ENCODE measurements around the gene SPATC1L.
"Not testable (repeated sequence)": the region's sequence is repeated elsewhere in the genome, so short reads cannot be mapped to it uniquely, and the experiment has no call there.

SPATC1L gene

DNA sequence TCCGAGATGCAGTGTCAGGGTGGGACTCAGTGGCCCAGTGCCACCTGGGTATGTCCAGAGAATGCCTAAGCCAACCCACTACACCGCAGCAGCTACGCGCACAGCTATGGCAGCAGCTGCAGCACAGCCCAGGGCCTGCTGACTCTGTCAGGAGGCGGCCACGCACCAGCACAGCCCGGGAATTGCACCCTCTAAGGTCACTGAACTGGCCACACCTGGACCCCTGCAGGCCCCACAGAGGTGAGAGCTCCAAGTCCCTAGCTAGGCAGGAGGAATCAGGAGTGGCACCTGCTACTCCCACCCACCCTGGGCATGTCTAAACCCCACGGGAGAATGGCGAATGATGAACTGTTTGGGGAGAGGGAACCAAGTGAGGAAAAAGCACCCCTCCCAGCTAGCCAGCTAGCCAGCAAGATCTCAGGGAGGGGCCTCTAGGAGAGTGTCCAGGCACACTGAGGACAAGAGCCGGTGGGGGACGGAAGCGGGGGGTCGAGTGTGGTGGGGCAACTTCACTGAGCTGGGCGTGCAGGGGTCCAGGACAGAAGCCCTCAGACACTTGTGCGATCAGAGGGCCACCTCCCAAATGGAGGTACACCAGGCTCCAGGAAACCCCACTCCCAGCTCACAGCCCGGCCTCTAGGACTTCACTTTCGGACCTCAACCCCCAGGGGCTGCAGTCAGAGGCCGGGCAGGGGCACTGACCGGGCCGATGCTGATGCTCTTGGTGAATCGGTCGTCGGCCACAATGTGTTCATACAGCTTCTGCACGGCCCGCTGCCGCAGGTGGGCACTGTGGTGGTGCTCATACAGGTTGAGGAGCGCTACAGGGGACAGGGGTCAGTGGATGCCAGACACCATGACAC, 30.4 kb upstream of the SPATC1L start:
- no peak for DNase-seq

DNA sequence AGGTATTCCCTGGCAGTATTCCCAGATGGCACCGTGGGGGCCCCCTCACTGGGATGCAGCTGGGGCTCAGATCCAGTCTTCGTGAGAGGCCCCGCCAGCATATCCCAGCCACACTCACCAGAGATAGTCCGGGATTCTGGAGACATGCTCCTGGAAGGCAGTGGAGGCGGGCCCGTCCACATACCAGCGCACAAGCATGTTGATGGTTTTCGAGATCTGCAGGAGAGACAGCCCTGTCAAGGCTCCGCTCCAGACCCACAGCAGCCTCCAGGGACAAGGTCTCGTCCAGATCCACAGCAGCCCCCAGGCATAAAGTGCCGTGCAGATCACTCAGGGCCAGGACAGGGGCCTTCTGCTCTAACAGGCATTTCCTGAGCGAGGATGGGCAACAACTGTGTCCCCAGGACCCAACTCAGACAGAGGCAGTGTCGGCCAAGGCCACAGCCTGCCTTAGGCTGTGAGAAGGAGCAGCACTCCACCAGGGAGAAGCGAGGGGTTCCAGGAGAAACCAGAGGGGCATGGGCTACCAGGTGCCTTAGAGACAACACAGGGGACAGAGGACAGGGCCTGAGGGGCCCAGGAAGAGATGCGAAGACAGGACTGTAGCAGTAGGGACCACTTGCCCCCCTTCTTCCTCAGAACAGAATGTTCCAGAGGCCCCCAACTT, 29.5 kb upstream of the SPATC1L start:
- DNase-seq = no peak

DNA sequence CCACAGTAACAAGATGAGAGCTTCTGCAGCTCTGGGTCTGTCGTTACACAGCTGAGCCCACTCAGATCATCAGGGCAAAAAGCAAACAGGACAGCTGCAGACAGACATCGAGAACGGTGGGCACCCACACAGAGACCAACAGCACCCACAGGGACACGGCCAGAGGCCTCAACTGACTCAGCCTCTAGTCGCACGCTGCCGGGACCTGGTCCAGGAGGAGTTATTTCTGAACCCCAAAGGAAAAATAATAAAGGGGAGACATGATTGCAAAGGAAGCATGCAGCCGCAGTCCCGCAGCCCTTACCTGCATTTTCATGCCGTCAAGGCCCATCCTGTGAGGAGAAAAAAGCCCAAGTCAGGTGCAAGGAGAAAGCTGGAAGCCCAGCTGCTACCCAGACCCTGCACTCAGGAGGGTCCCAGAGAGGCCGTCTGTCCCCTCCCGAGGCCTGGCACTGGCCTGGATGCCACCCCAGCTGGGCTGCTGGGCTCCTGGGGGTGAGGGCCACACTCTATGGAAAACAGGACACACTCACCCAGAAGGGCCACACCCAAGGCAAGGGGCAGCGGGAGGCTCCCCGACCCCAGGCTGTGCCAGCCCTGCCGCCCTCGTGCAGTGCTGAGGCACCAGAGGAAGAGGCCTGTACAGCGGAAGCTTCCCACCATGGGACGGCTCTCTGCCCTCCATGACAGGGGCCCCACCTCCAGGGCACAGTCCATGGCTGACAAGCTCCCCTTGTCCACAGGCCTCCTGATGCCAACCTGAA, 28.6 kb upstream of the SPATC1L start:
- DNase-seq = no peak

DNA sequence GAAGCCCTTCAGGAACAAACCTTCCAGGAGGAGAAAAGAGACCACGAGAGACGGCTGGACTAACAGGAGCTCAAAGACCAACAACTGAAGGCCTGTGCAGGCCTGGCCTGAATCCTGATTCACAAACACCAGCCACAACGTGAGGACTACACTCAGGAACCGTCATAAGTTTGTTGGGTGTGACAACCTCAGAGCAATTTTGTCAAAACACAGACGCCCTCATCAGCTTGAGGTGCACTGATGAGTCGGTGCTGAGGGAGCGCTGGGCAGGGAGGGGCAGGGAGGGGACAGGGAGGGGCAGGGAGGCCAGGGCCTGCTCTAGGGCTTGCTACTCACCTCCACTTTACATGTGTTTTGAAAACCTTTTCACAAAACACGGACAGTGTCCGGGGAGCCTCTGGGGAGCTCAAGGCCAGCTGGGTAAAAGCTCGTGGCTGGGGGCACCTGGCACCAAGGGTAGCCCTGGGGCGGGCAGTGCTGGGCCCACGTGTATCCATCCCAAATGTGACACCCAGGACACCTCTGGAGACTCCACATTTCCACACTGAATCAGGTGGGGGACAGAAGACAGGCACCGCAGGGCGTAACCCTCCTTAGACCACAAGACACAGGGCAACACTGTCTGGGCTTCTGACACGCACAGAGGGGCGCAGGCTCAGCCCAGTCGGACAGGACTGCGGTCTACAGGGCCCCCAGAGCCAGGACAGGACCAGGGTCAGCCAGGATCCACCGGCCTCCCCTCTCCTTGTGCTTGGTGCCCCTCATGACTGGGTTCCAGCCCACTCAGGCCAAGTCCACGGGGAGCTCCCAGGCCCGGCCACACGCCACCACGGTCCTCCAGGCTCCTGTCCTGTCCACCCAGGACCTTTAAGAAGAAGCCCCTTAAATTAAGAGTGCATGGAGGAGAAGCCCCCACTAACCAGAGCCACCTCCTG, 27.8 kb upstream of the SPATC1L start:
- DNase-seq = no peak

- DNase-seq = no peak
Measured at GRCh38 chr21:46211376-46211775, 27.1 kb upstream of the SPATC1L start.

- no peak for DNase-seq
Measured at GRCh38 chr21:46210378-46211136, 26.3 kb upstream of the SPATC1L start.

DNA sequence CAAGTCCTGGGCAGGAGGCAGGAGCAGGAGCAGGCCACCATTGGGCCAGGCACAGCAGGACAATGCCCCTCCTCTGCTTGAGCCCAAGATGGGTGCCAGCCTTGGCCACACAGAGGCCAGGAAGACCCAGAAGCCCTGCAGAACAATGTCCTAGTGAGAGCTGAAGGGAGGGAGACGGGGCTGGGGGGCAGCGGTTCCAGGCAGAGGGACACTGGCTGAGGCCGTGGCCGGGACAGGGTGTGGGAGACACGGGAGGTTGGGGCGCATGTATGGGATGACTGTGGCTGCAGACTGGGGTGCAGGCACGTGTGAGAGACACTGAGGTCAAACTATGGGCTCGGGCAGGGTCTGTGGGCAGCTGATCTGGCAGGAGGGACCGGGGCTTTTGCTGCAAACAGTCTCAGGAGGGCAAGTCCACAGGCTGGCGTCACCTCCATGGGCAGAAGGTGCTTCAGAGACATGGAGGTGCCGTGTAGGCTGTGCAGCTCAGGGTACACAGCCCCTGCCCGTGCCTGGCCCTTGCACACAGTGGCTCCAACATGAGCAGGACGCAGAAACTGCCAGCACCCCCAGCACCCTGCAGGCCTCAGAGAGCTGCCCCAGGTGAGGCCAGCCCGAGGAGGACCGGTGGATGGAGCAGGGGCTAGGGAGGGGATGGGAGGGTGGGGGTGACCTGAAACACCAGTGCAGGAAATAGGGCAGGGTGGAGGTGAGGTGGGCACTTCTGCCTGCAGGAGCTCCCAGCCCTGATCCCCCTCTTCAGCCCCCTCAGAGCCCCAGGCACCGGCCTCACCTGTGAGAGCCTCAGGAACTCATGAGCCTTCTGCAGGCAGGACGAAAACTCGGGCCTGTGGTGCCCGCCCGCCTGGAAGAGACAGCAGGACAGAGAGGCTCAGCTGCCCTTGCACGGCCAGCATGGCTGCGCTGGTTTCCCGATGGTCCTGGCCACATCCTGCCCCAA, 24.8 kb upstream of the SPATC1L start:
- DNase-seq = no peak

DNA sequence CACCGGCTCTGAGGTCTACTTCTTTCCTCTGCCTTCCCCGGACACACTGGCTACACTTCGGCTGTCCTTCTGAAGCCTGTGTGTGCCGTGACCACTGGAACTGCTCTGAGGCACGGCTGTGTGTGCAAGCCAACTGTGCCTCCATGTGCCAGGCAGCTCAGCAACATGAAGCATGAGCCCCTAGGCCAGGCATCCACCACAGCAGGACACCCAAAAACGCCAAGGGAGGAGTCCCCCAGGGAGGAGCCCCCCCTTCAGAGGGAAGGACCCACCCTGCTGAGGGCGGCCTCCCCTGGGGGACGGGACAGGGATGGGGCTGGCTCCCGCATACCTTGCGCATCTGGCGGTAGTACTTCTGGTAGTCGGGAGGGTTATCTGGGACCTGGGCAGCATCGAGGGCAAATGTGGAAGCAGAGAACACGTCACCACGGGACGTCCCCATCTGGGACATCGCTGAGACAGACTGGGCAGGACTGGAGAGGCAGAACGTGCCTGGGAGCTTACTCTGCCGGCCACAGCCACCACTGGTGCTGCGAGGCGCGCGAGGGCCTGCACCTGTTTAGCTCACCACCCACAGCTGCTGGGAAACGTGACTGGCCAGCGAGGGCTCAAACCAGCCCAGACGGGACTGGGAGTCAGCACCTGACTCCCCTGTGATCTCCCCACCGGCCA, 23.8 kb upstream of the SPATC1L start:
- DNase-seq = no peak

GRCh38 chr21:46207006-46207919, 23.0 kb upstream of the SPATC1L start:
- DNase-seq = no peak

DNA sequence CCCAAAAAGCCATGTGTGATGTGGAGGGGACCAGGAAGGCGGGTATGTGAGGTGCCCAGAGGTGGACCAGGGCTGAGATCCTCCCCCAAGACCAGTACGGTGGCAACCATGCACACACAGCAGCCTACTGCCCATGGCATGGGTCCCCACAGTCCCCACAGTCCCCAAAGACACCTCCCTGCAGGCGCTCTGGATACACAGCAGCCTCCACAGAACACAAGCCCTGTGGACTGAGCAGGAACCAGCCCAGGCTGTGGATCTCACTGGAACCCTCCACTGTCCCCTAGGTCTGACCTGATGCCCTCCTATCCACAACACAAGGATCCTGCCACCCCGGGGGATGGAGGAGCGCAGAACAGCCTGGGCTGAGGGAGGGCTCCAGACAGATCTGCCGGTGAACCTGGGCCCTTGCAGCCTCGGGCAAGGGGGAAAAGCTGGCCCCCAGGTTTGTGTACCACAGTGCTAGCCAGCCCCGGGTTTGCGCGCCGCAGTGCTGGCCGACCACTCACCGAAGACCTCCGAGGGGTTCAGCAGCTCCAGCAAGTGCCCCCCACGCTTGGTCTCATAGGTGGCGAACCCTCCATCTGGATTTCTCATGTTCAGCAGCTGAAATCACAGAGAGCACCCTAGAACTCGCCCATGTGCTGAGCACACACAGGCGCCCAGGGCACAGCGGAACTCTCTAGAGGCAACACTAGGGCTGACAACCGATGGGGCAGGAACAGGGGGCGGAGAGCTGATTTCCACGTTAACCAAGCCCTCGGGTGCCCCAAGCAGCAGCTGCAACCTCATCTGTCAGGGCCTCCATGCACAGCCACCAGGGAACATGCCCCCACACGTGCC, 22.1 kb upstream of the SPATC1L start:
- DNase-seq = no peak

DNA sequence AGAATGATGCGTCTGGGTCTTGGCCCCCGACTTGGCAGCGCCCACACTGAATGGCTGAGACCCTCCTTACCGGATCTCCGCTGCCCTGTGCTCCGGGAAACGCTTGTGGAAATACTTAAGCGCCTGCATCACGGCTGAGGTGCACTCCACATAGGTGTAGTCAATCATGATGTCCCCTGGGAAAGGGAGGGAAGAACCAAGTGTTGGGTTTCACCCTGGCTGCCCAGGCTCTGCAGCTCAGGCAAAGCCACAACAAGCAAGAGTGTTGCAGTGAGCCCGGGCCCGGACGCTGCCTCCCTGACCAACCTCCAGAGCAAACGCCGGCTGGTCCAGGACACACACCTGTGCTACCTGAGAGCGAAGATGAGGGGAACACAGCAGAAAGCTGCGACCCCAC, 21.5 kb upstream of the SPATC1L start:
- no peak for DNase-seq

DNA sequence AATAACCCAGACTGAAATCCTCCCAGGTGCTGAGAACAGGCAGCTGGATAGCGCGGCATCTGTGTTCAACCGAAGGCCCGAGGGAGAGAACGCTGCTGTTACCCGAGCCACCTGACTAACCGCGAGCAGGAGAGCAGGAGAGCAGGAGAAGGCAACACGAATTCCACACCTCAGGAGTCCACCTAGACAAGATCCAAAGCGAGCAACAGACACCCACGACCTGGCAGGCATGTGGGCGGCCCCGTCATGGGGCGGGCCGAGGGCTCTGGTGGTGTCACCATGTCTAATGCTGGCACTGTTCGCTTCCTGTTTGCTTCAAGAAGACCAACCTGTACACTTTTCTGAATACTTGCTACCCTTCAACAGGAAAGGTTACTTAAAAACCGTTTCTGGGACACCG, 20.9 kb upstream of the SPATC1L start:
- no peak for DNase-seq

DNA sequence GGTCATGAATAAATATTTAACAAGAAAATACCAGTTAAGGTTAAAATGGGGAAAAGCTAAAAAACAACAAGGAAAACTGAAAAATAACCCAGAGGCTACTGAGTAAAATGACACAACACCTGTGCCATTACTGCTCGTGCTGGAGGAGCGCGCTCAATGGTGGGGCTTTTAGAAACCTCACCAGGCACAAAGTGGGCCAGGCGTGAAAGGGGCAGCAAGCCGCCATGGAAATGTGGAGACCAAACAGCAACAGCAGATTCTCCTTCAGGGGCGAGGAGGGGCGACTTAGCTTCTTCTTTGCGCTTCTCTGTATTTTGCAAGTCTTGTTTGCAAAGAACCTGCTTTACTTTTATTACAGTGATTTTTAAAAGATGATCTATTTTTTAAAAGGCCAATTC, 18.9 kb upstream of the SPATC1L start:
- DNase-seq = no peak

- DNase-seq = no peak
Measured at GRCh38 chr21:46202592-46203202, 18.4 kb upstream of the SPATC1L start.

- not testable (repeated sequence) for DNase-seq
Measured at GRCh38 chr21:46200877-46201803, 16.9 kb upstream of the SPATC1L start.
